ENCODE measurements around the gene D2HGDH.

DNA sequence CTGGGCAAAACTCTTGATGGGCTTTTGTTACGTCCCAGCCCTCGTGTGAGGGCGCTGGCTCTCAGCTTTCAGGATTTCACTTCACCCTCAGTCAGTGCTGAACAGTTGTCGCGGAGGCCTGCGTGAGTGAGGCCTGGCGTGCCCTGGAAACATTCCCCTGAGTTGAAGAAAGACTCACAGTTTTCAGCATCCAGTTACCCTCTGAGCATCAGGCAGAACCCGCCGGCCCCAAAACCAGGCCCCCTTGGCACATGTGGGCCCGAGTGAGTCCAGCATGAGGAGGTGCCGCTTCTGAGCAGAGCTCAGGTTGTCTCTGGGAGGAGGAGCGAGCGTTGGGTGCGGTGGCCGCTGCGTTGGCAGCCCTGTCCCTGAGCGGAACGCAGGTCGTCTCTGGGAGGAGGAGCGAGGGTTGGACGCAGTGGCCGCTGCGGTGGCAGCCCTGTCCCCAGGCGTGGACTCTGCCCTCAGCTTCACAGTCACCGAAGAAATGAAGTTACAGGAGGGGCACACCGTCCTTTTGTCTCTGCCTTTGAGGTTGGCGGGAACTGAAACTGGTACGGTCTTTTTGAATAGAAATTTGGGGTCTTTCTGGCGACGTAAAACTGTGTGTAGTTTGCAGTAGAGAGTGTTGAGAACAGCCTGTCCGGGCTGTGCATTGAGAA is 74.4 kb downstream of the D2HGDH start, which contains the start of gene NEU4:
- TF ChIP-seq SP1 (IDR thresholded peaks at IDR 0.05; ENCODE audit: low read depth): no peak
- TF ChIP-seq, protein P1, sequence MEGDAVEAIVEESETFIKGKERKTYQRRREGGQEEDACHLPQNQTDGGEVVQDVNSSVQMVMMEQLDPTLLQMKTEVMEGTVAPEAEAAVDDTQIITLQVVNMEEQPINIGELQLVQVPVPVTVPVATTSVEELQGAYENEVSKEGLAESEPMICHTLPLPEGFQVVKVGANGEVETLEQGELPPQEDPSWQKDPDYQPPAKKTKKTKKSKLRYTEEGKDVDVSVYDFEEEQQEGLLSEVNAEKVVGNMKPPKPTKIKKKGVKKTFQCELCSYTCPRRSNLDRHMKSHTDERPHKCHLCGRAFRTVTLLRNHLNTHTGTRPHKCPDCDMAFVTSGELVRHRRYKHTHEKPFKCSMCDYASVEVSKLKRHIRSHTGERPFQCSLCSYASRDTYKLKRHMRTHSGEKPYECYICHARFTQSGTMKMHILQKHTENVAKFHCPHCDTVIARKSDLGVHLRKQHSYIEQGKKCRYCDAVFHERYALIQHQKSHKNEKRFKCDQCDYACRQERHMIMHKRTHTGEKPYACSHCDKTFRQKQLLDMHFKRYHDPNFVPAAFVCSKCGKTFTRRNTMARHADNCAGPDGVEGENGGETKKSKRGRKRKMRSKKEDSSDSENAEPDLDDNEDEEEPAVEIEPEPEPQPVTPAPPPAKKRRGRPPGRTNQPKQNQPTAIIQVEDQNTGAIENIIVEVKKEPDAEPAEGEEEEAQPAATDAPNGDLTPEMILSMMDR (IDR thresholded peaks at IDR 0.05 in 2 of 3, conservative IDR thresholded peaks at IDR 0.05 in 1 of 3; ENCODE audit: borderline replicate concordance in 1 of 3, insufficient read depth in 1 of 3, low read depth in 2 of 3, low read length in 2 of 3): no peak
- no peak for TF ChIP-seq EGR1 (IDR thresholded peaks at IDR 0.05; ENCODE audit: low read depth)
- no peak for TF ChIP-seq POLR2AphosphoS5 (IDR thresholded peaks at IDR 0.05; ENCODE audit: low read depth, low read length)
